Large intestine (tissue), 3 donors: ENCODE data around the gene MYOCD. TPM values are rescaled to one million over a fixed set of nuclear protein-coding genes. Genes with fewer than 3 reads are reported as not detected.
"Not testable (repeated sequence)": the region's sequence is repeated elsewhere in the genome, so short reads cannot be mapped to it uniquely, and the experiment has no call there.

Experiments
- DNase-seq, 2 donors: peaks; one replicate each; pipeline versions ENCODE4 v3.0.0 to v3.0.0-alpha.2; 2013
- H3K27ac ChIP-seq: one replicate; pipeline ENCODE4 v1.5.1; 2013; ENCODE audit warnings: low read length
- H3K27me3 ChIP-seq: 2 replicates; pipeline ENCODE4 v1.6.1; 2013; ENCODE audit warnings: low read length; ENCODE audit not compliant: control insufficient read depth, insufficient read depth
- H3K36me3 ChIP-seq: 2 replicates; pipeline ENCODE4 v1.6.1; 2013; ENCODE audit warnings: low read length; ENCODE audit not compliant: control insufficient read depth, insufficient read depth
- H3K4me1 ChIP-seq: one replicate; pipeline ENCODE4 v1.6.1; 2013; ENCODE audit warnings: low read length; ENCODE audit not compliant: control insufficient read depth, insufficient read depth
- H3K4me3 ChIP-seq: one replicate; pipeline ENCODE4 v1.5.1; 2013; ENCODE audit warnings: low read length
- H3K9me3 ChIP-seq: one replicate; pipeline ENCODE4 v1.6.1; 2013; ENCODE audit warnings: mild to moderate bottlenecking, low read depth, low read length, moderate library complexity; ENCODE audit not compliant: control insufficient read depth
- WGBS: methylation state at CpG from one replicate; pipeline ENCODE4 v1.1.5; 2013; ENCODE audit warnings: low lambda C conversion rate; ENCODE audit not compliant: insufficient coverage; 5-methylcytosine and 5-hydroxymethylcytosine counted together
- polyA plus RNA-seq: library from polyadenylated mRNA; unstranded; fragments of 120-200 nt; gene quantifications from one replicate; pipeline ENCODE4 v1.2.1, GENCODE V29; 2013

MYOCD gene
- polyA plus RNA-seq, 1 donor: 12.2 TPM

DNA sequence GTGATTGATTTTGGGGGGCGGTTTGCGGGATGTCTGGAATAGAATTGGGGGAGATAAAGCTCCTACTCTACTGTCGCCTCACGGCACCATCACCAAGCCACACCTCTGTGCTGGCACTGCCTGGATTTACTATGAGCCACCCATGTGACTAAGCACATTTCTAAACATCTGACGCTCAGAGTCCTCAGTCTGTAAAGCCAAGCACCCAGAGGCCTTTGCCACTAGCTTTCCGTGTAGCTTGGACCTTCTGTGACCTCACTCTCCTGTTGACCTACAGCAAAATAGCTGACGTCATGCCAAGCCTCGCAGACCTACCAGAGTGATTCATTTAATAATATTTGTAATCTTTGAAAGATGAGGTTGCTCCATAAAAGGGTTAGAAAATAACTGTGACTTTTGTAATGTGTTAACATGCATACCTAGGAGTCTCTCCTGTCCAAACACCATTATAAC, 38.5 kb upstream of the MYOCD start:
- no peaks in the 10 kb centered on the region for H3K36me3 ChIP-seq
- WGBS: 80% methylated on average over 1 of the region's 8 CpGs
- H3K4me1 ChIP-seq: no peaks in the 10 kb centered on the region
- H3K27ac ChIP-seq: no peak overlapping the region
- H3K4me3 ChIP-seq: no peak overlapping the region
- H3K9me3 ChIP-seq: no peaks in the 10 kb centered on the region
- DNase-seq: no peak
- H3K27me3 ChIP-seq: no peaks in the 10 kb centered on the region

GRCh38 chr17:12627781-12628451, 37.8 kb upstream of the MYOCD start:
- H3K27me3 ChIP-seq: no peaks in the 10 kb centered on the region
- WGBS: 100% methylated on average over 1 of the region's 5 CpGs
- no peaks in the 10 kb centered on the region for H3K36me3 ChIP-seq
- no peak for DNase-seq
- no peak overlapping the region for H3K4me3 ChIP-seq
- H3K4me1 ChIP-seq: no peaks in the 10 kb centered on the region
- H3K27ac ChIP-seq: no peak overlapping the region
- H3K9me3 ChIP-seq: no peaks in the 10 kb centered on the region

DNA sequence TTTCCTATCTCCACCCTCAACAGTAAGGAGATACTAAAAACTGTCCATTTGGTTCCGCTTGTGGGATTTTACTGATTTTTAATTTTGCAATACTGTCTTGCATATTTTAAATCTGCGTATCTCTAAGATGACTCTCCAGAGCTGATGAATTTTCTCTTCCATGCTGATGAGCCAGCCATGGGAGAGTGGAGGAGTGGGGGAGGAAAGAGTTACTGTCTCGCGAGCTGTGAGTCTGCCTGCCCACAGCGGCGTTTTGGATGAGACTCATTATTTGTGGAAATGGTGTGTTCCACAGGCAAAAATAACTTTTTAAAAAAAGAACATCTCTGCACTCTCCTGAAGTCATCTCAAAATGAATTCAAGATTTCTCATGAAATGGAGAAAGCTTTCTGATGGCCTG, 34.6 kb upstream of the MYOCD start:
- peaks cover 2% of the 10 kb centered on the region for H3K27me3 ChIP-seq
- no peak for DNase-seq
- H3K4me3 ChIP-seq: no peak overlapping the region
- H3K27ac ChIP-seq: no peak overlapping the region
- no peaks in the 10 kb centered on the region for H3K9me3 ChIP-seq
- WGBS: no CpG with 5 or more reads among the region's 6 CpGs
- H3K36me3 ChIP-seq: no peaks in the 10 kb centered on the region
- H3K4me1 ChIP-seq: no peaks in the 10 kb centered on the region

DNA sequence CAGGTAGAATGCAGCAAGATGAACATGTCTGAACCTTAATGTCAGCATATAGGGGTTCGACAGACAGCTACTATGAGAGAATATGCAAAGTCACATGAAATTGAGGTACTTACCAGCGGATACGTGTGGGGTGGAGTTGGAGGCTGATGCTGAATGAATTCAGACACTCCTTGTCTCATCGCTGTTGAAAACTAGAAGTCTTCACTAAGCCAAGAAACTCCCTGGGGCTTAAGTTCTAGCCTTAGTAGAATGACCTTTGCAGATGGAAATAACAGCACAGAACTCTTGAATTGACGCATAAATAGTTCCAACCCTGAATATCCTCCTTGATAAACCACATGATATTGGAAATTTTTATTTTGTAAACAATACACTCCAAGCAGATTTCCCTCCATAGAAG, 32.9 kb upstream of the MYOCD start:
- DNase-seq: no peak
- Histone ChIP-seq H3K36me3 (no peaks in the 10 kb centered on the region), H3K4me1 (no peaks in the 10 kb centered on the region), H3K9me3 (no peaks in the 10 kb centered on the region), H3K4me3 (no peak overlapping the region), H3K27me3 (peaks cover 2% of the 10 kb centered on the region), H3K27ac (no peak overlapping the region)
- 100% methylated on average over 1 of the region's 5 CpGs for WGBS

DNA sequence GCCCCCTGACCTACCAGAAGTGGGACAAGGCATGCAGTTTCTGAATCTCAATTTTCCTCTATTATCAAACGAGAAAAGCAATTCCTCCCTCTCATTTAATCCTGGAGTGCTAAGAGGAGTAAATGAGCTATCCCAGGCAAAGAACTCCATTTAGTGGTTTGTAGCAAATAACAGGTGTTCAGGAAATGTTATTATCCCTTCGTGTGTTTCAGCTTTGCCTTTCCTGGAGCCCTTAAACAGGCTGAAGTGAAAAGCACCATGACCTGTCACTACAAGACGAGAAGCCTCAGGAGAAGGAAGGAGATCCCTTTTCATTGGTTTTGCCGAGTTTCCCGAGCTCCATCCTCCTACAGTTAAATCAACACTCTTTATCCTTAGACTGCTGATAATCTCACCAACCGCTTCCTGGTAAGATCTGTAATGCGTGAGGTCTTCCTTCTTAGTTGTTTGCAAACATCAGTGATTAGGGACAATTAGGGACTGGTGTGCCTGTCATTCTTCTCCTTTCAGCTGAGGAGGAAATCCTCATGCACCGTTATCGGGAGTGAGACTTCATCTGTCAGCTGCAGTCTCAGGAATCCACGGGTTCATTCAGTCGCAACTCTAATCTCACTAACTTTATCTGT, 30.8 kb upstream of the MYOCD start:
- H3K36me3 ChIP-seq: no peaks in the 10 kb centered on the region
- no peak overlapping the region for H3K4me3 ChIP-seq
- H3K4me1 ChIP-seq: no peaks in the 10 kb centered on the region
- no peak overlapping the region for H3K27ac ChIP-seq
- WGBS: 20% methylated on average over 1 of the region's 11 CpGs
- H3K9me3 ChIP-seq: no peaks in the 10 kb centered on the region
- peaks cover 2% of the 10 kb centered on the region for H3K27me3 ChIP-seq
- no peak for DNase-seq

DNA sequence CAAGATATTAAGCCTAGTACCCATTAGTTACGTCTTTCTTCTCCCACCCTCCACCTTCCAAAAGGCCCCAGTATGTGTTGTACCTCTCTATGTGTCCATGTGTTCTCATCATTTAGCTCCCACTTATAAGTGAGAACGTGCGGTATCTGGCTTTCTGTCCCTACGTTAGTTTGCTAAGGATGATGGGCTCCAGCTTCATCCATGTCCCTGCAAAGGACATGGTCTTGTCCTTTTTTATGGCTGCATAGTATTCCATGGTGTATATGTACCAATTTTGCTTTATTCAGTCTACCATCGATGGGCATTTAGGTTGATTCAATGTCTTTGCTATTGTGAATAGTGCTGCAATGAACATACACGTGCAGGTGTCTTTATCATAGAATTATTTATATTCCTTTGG, 29.7 kb upstream of the MYOCD start:
- 100% methylated on average over 2 of the region's 6 CpGs for WGBS
- H3K36me3 ChIP-seq, H3K27ac ChIP-seq, H3K4me1 ChIP-seq, H3K4me3 ChIP-seq, H3K9me3 ChIP-seq, DNase-seq, H3K27me3 ChIP-seq: not testable (repeated sequence)

DNA sequence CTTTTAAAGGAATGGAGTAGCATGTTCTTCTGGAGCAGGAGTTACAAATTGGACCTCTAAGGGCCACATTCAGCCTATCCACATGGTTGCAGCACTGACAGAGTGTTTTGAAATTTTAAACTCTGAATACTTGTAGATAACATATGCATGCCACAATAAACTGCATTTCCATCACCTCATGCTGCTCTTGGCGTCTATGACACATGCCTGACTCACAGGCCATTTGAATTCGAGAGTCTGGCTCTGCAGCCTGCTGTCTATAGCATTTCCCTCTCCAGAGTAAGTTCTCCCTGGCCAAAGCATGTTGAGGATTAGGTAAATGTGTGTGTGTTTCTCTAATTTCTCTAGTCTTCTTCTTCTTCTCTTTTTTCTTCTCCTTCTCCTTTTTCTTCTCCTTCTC, 28.7 kb upstream of the MYOCD start:
- DNase-seq: no peak
- peaks cover 2% of the 10 kb centered on the region for H3K27me3 ChIP-seq
- no CpG with 5 or more reads among the region's 2 CpGs for WGBS

GRCh38 chr17:12637745-12638651, 27.7 kb upstream of the MYOCD start:
- Histone ChIP-seq H3K4me1 (no peaks in the 10 kb centered on the region), H3K27me3 (peaks cover 2% of the 10 kb centered on the region)
- 100% methylated on average over 1 of the region's 11 CpGs for WGBS

More for the DNA sequence above, 28.7 kb upstream of the MYOCD start:
- Histone ChIP-seq H3K4me1 (no peaks in the 10 kb centered on the region), H3K27ac (no peak overlapping the region), H3K36me3 (no peaks in the 10 kb centered on the region), H3K4me3 (no peak overlapping the region), H3K9me3 (no peaks in the 10 kb centered on the region)

GRCh38 chr17:12640364-12640763, 25.3 kb upstream of the MYOCD start:
- DNase-seq: no peak
- Histone ChIP-seq H3K36me3 (no peaks in the 10 kb centered on the region), H3K27ac (no peak overlapping the region), H3K9me3 (no peaks in the 10 kb centered on the region), H3K4me1 (no peaks in the 10 kb centered on the region), H3K4me3 (no peak overlapping the region), H3K27me3 (peaks cover under 1% of the 10 kb centered on the region)
- WGBS: no CpG with 5 or more reads among the region's 2 CpGs

More at GRCh38 chr17:12637745-12638651, 27.7 kb upstream of the MYOCD start:
- no peak overlapping the region for H3K27ac ChIP-seq
- no peak for DNase-seq
- no peaks in the 10 kb centered on the region for H3K9me3 ChIP-seq
- H3K36me3 ChIP-seq: no peaks in the 10 kb centered on the region
- no peak overlapping the region for H3K4me3 ChIP-seq

GRCh38 chr17:12641084-12641483, 24.6 kb upstream of the MYOCD start:
- H3K27ac ChIP-seq: no peak overlapping the region
- H3K9me3 ChIP-seq: no peaks in the 10 kb centered on the region
- no peaks in the 10 kb centered on the region for H3K4me1 ChIP-seq
- H3K36me3 ChIP-seq: no peaks in the 10 kb centered on the region
- H3K27me3 ChIP-seq: no peaks in the 10 kb centered on the region
- no peak for DNase-seq
- H3K4me3 ChIP-seq: no peak overlapping the region
- WGBS: no CpG with 5 or more reads among the region's 2 CpGs
